ENCODE results near the gene LRRC23.
A peak's percentile ranks its signal among the peaks of the same experiment; 100 is the strongest.
"Not testable (repeated sequence)": the region's sequence is repeated elsewhere in the genome, so short reads cannot be mapped to it uniquely, and the experiment has no call there.

LRRC23 gene

DNA sequence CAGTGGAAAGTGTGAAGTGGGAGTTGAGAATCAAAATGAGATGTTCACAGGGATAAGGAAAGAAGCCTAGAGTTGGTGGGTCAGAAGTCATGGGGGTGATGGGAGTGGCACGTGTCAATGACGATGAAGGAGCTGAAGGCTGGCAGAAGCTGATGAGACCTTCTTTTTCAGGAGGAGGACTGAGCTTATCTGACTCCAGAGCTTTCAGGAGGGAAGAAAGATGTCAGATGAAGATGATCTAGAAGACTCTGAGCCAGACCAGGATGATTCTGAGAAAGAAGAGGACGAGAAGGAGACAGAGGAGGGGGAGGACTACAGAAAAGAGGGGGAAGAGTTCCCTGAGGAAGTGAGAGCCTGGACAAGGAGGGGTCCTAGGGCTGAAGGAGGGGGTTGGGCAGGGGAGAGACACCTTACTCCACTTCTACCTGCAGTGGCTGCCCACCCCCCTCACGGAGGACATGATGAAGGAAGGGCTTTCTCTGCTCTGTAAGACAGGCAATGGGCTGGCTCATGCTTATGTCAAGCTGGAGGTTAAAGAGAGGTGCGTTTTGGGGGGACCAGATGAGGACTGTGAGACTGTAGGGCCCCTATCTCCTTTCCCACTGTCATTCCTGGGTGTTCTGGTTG, 905 bp downstream of the LRRC23 start:
- DNase-seq = no peak

- not testable (repeated sequence) for DNase-seq
These were observed 3.5 kb downstream of the LRRC23 start for GRCh38 chr12:6908141-6908540.

DNA sequence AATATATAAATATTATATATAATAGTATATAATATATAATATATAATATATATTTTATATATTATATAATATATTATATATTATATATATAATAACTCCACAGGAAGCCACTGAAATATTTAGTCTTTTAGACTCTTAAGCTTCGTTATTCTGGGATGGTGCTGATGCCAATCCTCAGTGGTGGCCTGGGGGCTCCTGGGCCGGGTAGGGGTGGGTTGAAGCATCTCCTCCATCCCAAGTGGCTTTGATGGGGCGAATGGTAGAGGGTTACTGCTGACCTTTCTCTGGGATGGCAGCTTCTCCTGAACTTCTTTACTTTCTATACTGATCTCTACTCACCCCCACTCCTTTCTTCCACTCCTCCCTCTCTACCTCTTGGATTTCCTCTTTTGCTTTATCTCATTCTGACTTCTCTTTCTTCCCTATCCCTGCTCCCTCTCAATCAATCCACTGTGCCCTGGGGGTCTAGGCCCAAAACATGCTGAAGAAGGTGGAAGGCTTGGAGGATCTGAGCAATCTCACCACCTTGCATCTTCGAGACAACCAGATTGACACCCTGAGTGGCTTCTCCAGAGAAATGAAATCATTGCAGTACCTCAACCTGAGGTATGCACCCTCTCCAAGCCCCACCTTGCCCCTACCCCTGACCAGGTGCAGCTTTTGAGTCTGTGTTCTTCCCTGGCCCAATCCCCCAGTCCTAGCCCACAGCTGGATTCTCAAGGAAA, 5.0 kb downstream of the LRRC23 start:
- no peak for DNase-seq

DNA sequence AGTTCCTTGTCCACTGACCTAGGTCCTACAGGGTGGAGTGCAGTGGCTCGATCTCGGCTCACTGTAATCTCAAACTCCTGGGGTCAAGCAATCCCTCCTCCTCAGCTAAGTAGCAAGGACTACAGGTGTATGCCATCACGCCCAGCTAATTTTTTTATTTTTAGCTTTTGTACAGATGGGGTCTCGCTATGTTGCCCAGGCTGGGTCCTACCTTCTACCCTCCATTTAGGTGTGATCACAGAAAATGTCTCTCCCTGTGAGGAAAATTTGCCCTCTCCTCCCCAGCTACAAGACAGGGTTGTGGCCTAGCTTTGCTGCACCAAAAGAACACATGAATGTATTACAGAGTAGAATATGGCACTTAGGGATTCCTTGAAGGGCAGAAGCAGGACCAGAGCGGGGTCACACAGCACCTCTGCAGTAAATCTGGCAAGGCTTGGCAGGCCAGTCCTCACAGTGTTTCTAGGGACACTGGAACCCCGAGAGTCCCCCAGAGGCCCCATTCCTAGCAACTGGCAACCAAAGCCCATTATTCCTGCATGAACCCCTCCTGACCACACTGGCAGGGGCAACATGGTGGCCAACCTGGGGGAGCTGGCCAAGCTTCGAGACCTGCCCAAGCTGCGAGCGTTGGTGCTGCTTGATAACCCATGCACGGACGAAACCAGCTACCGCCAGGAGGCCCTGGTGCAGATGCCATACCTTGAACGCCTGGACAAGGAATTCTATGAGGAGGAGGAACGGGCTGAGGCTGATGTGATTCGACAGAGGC, 7.7 kb downstream of the LRRC23 start:
- no peak for DNase-seq

GRCh38 chr12:6914246-6914946, 9.8 kb downstream of the LRRC23 start, which contains the start of gene ENO2:
TSS of gene ENO2 (plus strand) at chr12:6914580. CDS start at chr12:6915833, 1,253 bp downstream.
- peak in 1 of 2 donors; percentile 52 for DNase-seq

GRCh38 chr12:6914947-6915788, 10.5 kb downstream of the LRRC23 start:
- DNase-seq = no peak

DNA sequence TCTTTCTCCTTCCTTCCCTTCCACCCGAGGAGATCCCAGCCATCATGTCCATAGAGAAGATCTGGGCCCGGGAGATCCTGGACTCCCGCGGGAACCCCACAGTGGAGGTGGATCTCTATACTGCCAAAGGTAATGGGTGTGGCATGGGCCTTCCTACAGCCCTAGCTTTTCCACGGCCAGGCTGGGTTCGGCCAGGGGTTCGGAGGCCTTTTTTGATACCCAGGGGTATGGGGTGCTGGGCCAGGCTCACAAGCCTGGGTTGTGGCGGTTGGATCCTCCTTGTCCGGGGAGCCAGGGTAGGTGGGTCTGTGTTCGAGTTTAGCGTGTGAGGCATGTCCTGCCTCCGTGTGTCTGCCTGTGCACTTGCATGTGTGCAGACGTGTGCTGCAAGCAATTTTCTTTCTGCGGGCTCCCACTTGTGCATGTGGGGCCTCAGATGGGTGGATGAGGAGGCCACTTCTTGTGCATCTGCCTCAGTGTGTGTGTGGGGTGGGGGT, 11.2 kb downstream of the LRRC23 start:
- no peak for DNase-seq

- DNase-seq = no peak
These were observed 12.0 kb downstream of the LRRC23 start for GRCh38 chr12:6916426-6917200.

DNA sequence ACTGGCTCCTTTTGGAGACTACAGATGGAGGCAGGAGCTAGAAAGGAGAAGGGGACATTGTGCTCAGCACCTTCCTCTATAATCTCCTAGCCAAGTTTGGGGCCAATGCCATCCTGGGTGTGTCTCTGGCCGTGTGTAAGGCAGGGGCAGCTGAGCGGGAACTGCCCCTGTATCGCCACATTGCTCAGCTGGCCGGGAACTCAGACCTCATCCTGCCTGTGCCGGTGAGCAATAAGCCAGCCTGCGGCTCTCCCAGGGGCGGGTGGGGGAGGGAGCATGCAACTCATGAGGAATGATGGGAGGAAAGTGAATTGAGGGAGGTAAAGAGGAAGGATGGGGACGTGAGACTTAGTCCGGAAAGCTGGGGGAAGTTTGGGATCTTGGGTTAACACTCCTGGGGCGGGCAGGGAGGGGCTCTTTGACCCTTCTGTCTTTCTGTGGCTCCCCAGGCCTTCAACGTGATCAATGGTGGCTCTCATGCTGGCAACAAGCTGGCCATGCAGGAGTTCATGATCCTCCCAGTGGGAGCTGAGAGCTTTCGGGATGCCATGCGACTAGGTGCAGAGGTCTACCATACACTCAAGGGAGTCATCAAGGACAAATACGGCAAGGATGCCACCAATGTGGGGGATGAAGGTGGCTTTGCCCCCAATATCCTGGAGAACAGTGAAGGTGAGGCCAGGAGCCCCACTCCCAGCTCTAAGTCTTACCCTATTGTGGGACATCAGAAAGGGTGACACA, 13.0 kb downstream of the LRRC23 start:
- no peak for DNase-seq

GRCh38 chr12:6919588-6919987, 15.0 kb downstream of the LRRC23 start:
- DNase-seq = no peak

- no peak for DNase-seq
These were observed 16.9 kb downstream of the LRRC23 start for GRCh38 chr12:6921539-6921938.

DNA sequence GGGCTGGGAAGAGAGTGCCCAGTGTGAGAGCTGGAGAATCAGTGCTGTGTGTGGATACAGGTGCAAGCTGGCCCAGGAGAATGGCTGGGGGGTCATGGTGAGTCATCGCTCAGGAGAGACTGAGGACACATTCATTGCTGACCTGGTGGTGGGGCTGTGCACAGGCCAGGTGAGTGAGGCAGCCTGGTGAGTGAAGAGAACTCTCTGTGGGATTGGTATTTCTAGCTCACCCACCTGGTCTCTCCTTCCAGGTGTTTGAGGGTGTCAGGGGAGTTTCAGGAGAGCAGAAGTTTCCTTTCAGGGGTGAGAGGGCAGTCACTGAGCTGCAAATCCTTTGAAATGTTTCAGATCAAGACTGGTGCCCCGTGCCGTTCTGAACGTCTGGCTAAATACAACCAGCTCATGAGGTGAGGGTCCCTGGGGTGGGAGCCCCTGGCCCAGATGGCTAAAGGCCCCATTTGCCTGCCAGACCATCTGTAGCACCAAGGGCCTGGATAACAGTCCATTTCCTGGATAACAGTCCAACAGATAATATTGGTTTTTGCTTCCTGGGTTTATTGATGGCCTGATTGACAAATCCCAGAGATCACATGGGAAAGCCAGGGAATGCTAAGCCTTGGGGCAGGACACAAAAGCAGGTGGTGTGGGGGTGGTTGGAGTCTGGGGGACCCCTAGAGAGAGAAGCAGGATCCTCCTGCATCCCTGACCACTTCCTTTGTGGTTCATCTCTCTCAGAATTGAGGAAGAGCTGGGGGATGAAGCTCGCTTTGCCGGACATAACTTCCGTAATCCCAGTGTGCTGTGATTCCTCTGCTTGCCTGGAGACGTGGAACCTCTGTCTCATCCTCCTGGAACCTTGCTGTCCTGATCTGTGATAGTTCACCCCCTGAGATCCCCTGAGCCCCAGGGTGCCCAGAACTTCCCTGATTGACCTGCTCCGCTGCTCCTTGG, 17.6 kb downstream of the LRRC23 start:
- DNase-seq = peak; percentile 76

GRCh38 chr12:6923003-6923732, 18.5 kb downstream of the LRRC23 start:
- no peak for DNase-seq

- DNase-seq = no peak
These were observed 19.2 kb downstream of the LRRC23 start for GRCh38 chr12:6923851-6924250.

- DNase-seq = no peak
These were observed 20.6 kb downstream of the LRRC23 start for GRCh38 chr12:6925239-6925539.

DNA sequence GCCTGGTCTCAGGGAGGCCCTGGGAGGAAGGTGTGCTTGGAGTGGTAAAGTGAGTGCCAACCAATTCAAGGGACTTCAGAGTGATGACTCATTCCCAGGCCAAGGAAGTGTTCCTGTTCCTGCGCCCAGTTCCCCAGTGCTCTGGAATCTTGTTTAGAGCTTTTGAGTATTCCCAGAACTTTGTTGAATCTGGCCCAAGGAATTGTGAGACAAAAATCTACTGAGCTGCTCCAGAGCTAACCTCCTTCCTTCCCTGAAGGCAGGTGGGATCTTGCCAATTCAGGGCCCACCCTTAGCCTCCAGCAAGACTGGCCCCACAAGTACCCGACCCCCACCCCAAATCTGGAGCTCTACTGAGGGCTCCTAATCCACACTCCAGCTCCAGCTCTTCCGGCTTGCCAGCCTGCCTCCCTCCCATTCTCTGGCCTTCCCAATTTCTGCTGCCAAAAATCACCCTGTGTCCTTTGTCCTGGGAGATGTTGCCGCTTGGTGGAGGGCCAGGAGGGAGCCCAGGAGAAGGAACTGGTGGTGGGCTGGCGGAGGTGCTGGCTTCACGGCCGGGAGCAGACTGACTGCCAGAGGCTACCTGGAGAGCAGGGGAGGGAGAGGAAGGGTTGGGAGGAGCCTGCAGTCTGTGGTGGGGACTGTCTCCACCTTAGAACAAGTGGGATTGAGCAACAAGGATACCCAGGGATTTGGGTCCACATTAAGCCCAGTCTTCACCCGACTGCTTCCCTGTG, 21.1 kb downstream of the LRRC23 start:
- no peak for DNase-seq

DNA sequence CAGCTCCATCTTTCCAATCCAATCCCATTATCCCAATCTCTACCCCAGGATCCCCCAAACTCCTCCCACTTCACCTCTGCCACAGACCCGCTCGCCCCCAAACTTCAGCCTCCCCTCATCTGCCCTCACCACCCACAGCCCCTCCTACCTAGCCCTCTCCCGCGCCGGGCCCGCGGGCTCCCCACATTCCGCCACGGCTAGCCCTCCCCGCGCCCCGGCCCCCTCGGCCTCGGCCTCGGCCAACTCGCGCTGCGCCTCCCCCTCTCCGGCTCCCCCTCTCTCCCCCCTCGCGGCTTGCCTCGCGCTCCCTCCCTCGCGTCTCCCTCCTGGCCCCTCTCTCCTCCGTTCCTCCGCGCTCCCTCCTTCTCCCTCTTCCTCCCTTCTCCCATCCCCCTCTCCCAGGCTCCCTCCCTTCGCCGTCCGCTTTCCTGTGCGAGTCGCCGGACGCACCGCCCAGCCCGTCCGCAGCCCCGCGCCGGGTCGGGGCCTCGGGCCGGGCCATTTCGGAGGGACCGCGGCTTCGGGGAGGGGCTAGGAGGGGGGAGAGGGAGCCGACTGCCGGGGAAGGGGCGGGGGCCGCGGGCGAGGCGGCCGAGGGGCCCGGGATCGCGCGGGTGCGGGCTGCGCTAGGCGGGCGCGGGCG, 22.9 kb downstream of the LRRC23 start, which contains the start of gene ATN1:
Gene ATN1, plus strand, starts transcription at position 581 of the 643 bp plus-strand sequence. CDS start 6,043 bp downstream, outside the sequence.
- DNase-seq = peak in 1 of 2 donors; percentile 14

Data from inflammatory macrophage (primary cell).